ENCODE data around the gene SCN8A. TPM values are rescaled to one million over a fixed set of nuclear protein-coding genes. Genes with fewer than 3 reads are reported as not detected.

SCN8A gene
- total RNA-seq, 1 experiment from 2014 or later: 5.4 TPM

DNA sequence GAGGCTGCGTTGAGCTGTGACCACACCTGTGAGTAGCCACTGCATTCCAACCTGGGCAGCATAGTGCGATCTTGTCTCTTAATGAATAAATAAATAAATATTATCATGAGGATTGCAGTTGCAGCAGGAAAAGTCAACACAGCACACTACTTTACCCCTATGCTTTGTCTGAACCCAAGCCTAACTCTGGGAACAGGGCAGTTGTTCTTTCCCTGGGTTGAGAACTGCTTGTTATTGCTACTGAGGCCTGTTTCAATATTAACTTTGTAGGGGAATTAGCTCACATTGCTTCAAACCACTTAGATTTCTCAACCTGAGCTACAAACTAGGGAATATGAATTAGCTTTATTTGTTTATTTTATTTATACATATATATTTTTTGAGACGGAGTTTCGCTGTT lies 102.5 kb downstream of the SCN8A start:
- Histone ChIP-seq H3K4me3 (ENCODE audit: low read depth, low read length, poor library complexity, severe bottlenecking) (no peak overlapping the region), H3K27ac (ENCODE audit: low read depth, low read length, poor library complexity, severe bottlenecking) (no peak overlapping the region), H3K27me3 (replicated peaks; ENCODE audit: insufficient read depth, low read depth, low read length, poor library complexity) (no peaks in the 10 kb centered on the region), H3K9me3 (ENCODE audit: low read depth, low read length, poor library complexity, severe bottlenecking) (no peaks in the 10 kb centered on the region), H3K4me1 (ENCODE audit: insufficient read depth, low read length, poor library complexity, severe bottlenecking) (no peaks in the 10 kb centered on the region), H3K36me3 (ENCODE audit: insufficient read depth, low read length, poor library complexity, severe bottlenecking) (no peaks in the 10 kb centered on the region)
- ChIA-PET CTCF (no interaction called here), POLR2A (ENCODE audit: low non-redundant PET) (no interaction called here)
- BruUV-seq (replicated peaks): no TSS peak
- TF ChIP-seq, protein P1, sequence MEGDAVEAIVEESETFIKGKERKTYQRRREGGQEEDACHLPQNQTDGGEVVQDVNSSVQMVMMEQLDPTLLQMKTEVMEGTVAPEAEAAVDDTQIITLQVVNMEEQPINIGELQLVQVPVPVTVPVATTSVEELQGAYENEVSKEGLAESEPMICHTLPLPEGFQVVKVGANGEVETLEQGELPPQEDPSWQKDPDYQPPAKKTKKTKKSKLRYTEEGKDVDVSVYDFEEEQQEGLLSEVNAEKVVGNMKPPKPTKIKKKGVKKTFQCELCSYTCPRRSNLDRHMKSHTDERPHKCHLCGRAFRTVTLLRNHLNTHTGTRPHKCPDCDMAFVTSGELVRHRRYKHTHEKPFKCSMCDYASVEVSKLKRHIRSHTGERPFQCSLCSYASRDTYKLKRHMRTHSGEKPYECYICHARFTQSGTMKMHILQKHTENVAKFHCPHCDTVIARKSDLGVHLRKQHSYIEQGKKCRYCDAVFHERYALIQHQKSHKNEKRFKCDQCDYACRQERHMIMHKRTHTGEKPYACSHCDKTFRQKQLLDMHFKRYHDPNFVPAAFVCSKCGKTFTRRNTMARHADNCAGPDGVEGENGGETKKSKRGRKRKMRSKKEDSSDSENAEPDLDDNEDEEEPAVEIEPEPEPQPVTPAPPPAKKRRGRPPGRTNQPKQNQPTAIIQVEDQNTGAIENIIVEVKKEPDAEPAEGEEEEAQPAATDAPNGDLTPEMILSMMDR (conservative IDR thresholded peaks at IDR 0.05; ENCODE audit: low read depth, low read length): no peak
- no peak for TF ChIP-seq EZH2 (IDR thresholded peaks at IDR 0.05; ENCODE audit: borderline replicate concordance, low read depth, low read length, poor library complexity, severe bottlenecking)
- intact Hi-C loops (cut with micrococcal nuclease; ENCODE audit: unreplicated experiment): no loop called here
- no peak for DNase-seq (ENCODE audit: low spot score)

GRCh38 chr12:51694146-51694545 lies 103.1 kb downstream of the SCN8A start:
- no peaks in the 10 kb centered on the region for H3K27me3 ChIP-seq (replicated peaks; ENCODE audit: insufficient read depth, low read depth, low read length, poor library complexity)
- intact Hi-C loops (cut with micrococcal nuclease; ENCODE audit: unreplicated experiment): no loop called here
- no peaks in the 10 kb centered on the region for H3K9me3 ChIP-seq (ENCODE audit: low read depth, low read length, poor library complexity, severe bottlenecking)
- no peak overlapping the region for H3K27ac ChIP-seq (ENCODE audit: low read depth, low read length, poor library complexity, severe bottlenecking)
- H3K36me3 ChIP-seq (ENCODE audit: insufficient read depth, low read length, poor library complexity, severe bottlenecking): no peaks in the 10 kb centered on the region
- no peak for DNase-seq (ENCODE audit: low spot score)
- ChIA-PET CTCF (no interaction called here), POLR2A (ENCODE audit: low non-redundant PET) (no interaction called here)
- no peaks in the 10 kb centered on the region for H3K4me1 ChIP-seq (ENCODE audit: insufficient read depth, low read length, poor library complexity, severe bottlenecking)
- no TSS peak for BruUV-seq (replicated peaks)
- H3K4me3 ChIP-seq (ENCODE audit: low read depth, low read length, poor library complexity, severe bottlenecking): no peak overlapping the region
- TF ChIP-seq, protein P1 (conservative IDR thresholded peaks at IDR 0.05; ENCODE audit: low read depth, low read length): no peak
- TF ChIP-seq EZH2 (IDR thresholded peaks at IDR 0.05; ENCODE audit: borderline replicate concordance, low read depth, low read length, poor library complexity, severe bottlenecking): no peak

GRCh38 chr12:51695241-51696010 lies 104.4 kb downstream of the SCN8A start:
- ChIA-PET CTCF (no interaction called here), POLR2A (ENCODE audit: low non-redundant PET) (no interaction called here)
- intact Hi-C loops (cut with micrococcal nuclease; ENCODE audit: unreplicated experiment): no loop called here
- no peak overlapping the region for H3K27ac ChIP-seq (ENCODE audit: low read depth, low read length, poor library complexity, severe bottlenecking)
- no peaks in the 10 kb centered on the region for H3K4me1 ChIP-seq (ENCODE audit: insufficient read depth, low read length, poor library complexity, severe bottlenecking)
- no peaks in the 10 kb centered on the region for H3K27me3 ChIP-seq (replicated peaks; ENCODE audit: insufficient read depth, low read depth, low read length, poor library complexity)
- H3K36me3 ChIP-seq (ENCODE audit: insufficient read depth, low read length, poor library complexity, severe bottlenecking): no peaks in the 10 kb centered on the region
- no peak overlapping the region for H3K4me3 ChIP-seq (ENCODE audit: low read depth, low read length, poor library complexity, severe bottlenecking)
- no TSS peak for BruUV-seq (replicated peaks)
- H3K9me3 ChIP-seq (ENCODE audit: low read depth, low read length, poor library complexity, severe bottlenecking): no peaks in the 10 kb centered on the region
- TF ChIP-seq EZH2 (IDR thresholded peaks at IDR 0.05; ENCODE audit: borderline replicate concordance, low read depth, low read length, poor library complexity, severe bottlenecking): no peak
- TF ChIP-seq, protein P1 (conservative IDR thresholded peaks at IDR 0.05; ENCODE audit: low read depth, low read length): no peak
- no peak for DNase-seq (ENCODE audit: low spot score)

All from A673 (cell line).